HepG2 (cell line): ENCODE results near the gene C1QTNF12.

ENCODE experiments used
- CTCF ChIP-seq: sonication (generic); formaldehyde crosslinking; IDR thresholded peaks from 2 replicates; pipeline ENCODE4 v1.5.0; 2020; ENCODE audit warnings: mild to moderate bottlenecking, missing genetic modification reagents, moderate library complexity
- FIP1L1 ChIP-seq: fragments of 200-400 bp; formaldehyde crosslinking; IDR thresholded peaks from 2 replicates; pipeline ENCODE4 v1.6.1; 2018; ENCODE audit warnings: low read depth, mild to moderate bottlenecking, low read length, moderate library complexity, borderline replicate concordance; ENCODE audit not compliant: insufficient read depth
- IKZF4 ChIP-seq: sonication (generic); formaldehyde crosslinking; IDR thresholded peaks from 2 replicates; pipeline ENCODE4 v1.5.1; 2020; ENCODE audit warnings: borderline replicate concordance, mild to moderate bottlenecking, low read depth, missing genetic modification reagents; ENCODE audit errors: not compliant biosample characterization

DNA sequence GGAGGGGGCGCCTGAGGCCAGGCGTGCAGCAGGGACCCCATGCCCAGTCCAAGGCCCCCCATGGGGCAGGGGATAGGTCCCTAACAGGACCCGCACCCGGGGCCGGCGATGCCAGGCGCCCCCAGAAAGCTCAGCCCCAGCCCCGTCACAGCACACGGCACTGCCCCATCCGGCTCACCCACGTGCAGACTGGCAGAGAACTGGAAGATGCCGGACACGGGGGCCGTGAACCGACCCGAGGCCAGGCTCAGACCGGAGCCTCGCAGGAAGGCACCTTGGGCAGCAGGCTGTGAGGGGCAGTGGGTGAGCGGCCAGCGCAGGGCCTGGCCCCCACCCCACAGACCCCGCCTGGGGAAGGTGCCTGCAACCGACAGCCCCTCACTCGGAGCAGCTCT lies 3.3 kb downstream of the C1QTNF12 start:
- TF ChIP-seq CTCF (CRISPR knock-in tag) (no peak), IKZF4 (no peak), FIP1L1 (no peak)
